GM13977 (cell line): ENCODE results near the gene ZDHHC14.

ENCODE experiments used
- DNase-seq: peaks from one replicate; pipeline ENCODE4 v3.0.0; 2012; ENCODE audit warnings: low spot score
- in situ Hi-C: fragments of 300-500 bp; cut with MboI; formaldehyde crosslinking; loops from one replicate; pipeline ENCODE4 v1.12.0; 2022; ENCODE audit warnings: low sequenced_read_pairs, low pct_unique_long_range_greater_than_20kb, mixed read lengths, inconsistent platforms; ENCODE audit not compliant: unreplicated experiment
- TF ChIP-seq, protein P1 (sequence below): IDR thresholded peaks from 2 replicates; pipeline ENCODE4 v1.5.1; 2012; ENCODE audit warnings: mild to moderate bottlenecking, control low read depth; ENCODE audit not compliant: insufficient read depth; ENCODE audit errors: extremely low read depth, missing control alignments

The ZDHHC14 gene

DNA sequence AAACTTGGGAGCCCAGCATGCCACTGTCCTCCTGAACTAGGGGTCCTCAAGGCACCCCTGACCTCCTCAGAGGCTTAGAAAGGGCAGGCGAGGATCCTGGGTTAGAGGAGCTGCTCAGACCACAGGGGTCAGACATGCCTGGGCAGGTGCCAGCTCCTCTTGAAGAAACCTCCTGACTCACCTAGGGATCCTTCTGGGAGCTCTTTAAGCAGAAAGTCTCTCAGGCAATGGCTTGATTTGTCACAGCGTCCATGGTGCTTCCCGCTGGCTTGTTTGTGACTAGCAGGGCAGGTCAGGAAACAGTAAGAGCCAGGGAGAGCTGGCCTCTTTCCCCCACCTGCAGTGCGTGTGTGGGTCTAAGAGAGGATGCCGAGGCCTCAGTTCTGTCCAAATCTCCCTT is 267.6 kb downstream of the ZDHHC14 start:
- DNase-seq, result no peak
- in situ Hi-C loops, result no loop called here
- TF ChIP-seq, protein P1, sequence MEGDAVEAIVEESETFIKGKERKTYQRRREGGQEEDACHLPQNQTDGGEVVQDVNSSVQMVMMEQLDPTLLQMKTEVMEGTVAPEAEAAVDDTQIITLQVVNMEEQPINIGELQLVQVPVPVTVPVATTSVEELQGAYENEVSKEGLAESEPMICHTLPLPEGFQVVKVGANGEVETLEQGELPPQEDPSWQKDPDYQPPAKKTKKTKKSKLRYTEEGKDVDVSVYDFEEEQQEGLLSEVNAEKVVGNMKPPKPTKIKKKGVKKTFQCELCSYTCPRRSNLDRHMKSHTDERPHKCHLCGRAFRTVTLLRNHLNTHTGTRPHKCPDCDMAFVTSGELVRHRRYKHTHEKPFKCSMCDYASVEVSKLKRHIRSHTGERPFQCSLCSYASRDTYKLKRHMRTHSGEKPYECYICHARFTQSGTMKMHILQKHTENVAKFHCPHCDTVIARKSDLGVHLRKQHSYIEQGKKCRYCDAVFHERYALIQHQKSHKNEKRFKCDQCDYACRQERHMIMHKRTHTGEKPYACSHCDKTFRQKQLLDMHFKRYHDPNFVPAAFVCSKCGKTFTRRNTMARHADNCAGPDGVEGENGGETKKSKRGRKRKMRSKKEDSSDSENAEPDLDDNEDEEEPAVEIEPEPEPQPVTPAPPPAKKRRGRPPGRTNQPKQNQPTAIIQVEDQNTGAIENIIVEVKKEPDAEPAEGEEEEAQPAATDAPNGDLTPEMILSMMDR, result no peak

GRCh38 chr6:157649311-157650260 is 268.6 kb downstream of the ZDHHC14 start:
- no peak for DNase-seq
- TF ChIP-seq, protein P1, result no peak
- in situ Hi-C loops, result no loop called here

GRCh38 chr6:157650261-157650640 is 269.3 kb downstream of the ZDHHC14 start:
- in situ Hi-C loops, result no loop called here
- DNase-seq, result no peak
- TF ChIP-seq, protein P1, result no peak

- no peak for DNase-seq
- in situ Hi-C loops, result no loop called here
- TF ChIP-seq, protein P1, result no peak
Observed at GRCh38 chr6:157650801-157651200, 269.8 kb downstream of the ZDHHC14 start.

DNA sequence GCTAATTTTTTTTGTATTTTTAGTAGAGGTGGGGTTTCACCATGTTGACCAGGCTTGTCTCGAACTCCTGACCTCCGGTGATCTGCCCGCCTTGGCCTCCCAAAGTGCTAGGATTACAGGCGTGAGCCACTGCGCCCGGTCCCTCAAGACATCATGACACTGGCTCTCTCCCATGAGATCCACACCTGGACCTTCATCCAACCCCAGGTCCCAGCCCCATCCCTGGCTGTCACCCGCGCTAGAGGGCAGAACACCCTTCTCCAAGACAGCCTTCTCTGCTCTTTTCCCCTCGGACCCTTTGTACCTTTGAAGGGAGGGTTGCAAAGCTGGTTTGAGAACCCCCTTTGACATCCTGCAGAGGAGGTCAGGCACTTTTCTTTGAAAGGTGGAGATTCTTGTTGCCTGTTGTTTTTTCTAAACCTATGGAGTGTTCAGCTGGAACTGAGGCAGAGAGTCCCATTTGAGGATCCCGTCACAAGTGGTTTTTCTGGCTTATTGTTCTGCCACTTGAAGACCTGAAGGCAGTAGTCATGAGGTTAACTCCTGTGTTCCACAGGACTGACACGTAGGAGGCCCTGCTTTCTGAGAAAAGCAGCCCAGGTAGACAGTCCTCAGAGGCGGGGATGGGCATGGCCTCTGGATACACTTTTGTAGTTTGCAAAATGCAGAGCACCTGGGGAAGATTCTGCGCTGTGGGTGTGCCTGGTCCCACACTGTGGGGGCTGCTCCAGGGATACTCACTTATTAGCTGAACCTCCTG is 270.9 kb downstream of the ZDHHC14 start:
- DNase-seq, result no peak
- TF ChIP-seq, protein P1, result no peak
- in situ Hi-C loops, result no loop called here

GRCh38 chr6:157652601-157653363 is 271.8 kb downstream of the ZDHHC14 start:
- TF ChIP-seq, protein P1, result no peak
- no peak for DNase-seq
- in situ Hi-C loops, result no loop called here
